Measurements from ENCODE around the gene FBLN5. TPM values are rescaled to one million over a fixed set of nuclear protein-coding genes. Genes with fewer than 3 reads are reported as not detected.

Gene FBLN5
- total and polyA plus RNA-seq, 2 of the 4 experiments (the other 2 are of a cell fraction): 10.6 to 76.4 TPM

- ATAC-seq (ENCODE audit: low read depth): peak; percentile 81
- in situ Hi-C loops (cut with MboI; ENCODE audit: low sequenced_read_pairs): no loop called here
Observed at GRCh38 chr14:91858536-91859275, 88.8 kb downstream of the FBLN5 start.

More at GRCh38 chr14:91858536-91859275, 88.8 kb downstream of the FBLN5 start:
- dilution Hi-C loops (cut with HindIII; ENCODE audit: low sequenced_read_pairs, unreplicated experiment) (no loop called here), intact Hi-C loops (cut with micrococcal nuclease) (no loop called here)
- no peaks in the 10 kb centered on the region for H3K36me3 ChIP-seq (ENCODE audit: control insufficient read depth, insufficient read depth, low read length)
- no peak overlapping the region for H3K56ac ChIP-seq (ENCODE audit: extremely low read depth, insufficient read depth, low read length)
- H2AFZ ChIP-seq (replicated peaks; ENCODE audit: low read length, poor library complexity): no peak overlapping the region
- H3K4me2 ChIP-seq (ENCODE audit: low read depth, low read length): peak overlapping the region; percentile 19
- H2BK15ac ChIP-seq (ENCODE audit: low read depth, low read length): no peak overlapping the region
- DNase-seq: peak; percentile 66
- H3K27me3 ChIP-seq (ENCODE audit: control insufficient read depth, insufficient read depth, low read length): no peaks in the 10 kb centered on the region
- no peak overlapping the region for H3K14ac ChIP-seq (replicated peaks; ENCODE audit: low read depth, low read length)
- no peaks in the 10 kb centered on the region for H3K9me3 ChIP-seq (ENCODE audit: control insufficient read depth, insufficient read depth, low read length)
- H4K5ac ChIP-seq (ENCODE audit: low read depth, low read length): no peak overlapping the region
- H3K9ac ChIP-seq (ENCODE audit: low read depth, low read length): no peak overlapping the region
- H2BK20ac ChIP-seq (ENCODE audit: low read depth, low read length): no peak overlapping the region
- H4K8ac ChIP-seq (ENCODE audit: low read depth in 2 of 2, low read length in 2 of 2): 0 out of 4 replicates have a peak overlapping the region, but pooled peaks of 1 of the 2 experiments have one; percentile 4
- no peak overlapping the region for H2AK5ac ChIP-seq (ENCODE audit: low read depth, low read length)
- BruUV-seq (replicated peaks): no TSS peak
- WGBS, 2 experiments (ENCODE audit: extremely low coverage in 2 of 2, insufficient read length in 1 of 2): 0% methylated on average over 1 of the region's 8 CpGs; no CpG with 5 or more reads in 1 of the 2 experiments
- H2BK5ac ChIP-seq (ENCODE audit: low read depth, low read length, poor library complexity, severe bottlenecking): no peak overlapping the region
- H2BK120ac ChIP-seq (ENCODE audit: low read depth, low read length): no peak overlapping the region
- H3K4ac ChIP-seq (ENCODE audit: low read depth, low read length): no peak overlapping the region
- H3K27ac ChIP-seq (ENCODE audit: insufficient read depth, low read length): no peak overlapping the region
- ChIA-PET CTCF (interaction anchor here (0.9 kb wide), 1 partner anchor 10 kb away, joined by 3 read pairs; no protein-coding TSS in a partner anchor), POLR2A (ENCODE audit: unreplicated experiment) (no interaction called here)
- 0 out of 2 replicates have a peak, but pooled peaks cover 5% of the 10 kb centered on the region for H3K4me1 ChIP-seq (ENCODE audit: control insufficient read depth, insufficient read depth, low read length)
- H3K9me1 ChIP-seq (ENCODE audit: insufficient read depth, low read length): 0 out of 2 replicates have a peak, but pooled peaks cover 2% of the 10 kb centered on the region
- TF ChIP-seq RCOR1 (IDR thresholded peaks at IDR 0.05; ENCODE audit: insufficient replicate concordance, low read length): no peak
- TF ChIP-seq RAD21 (IDR thresholded peaks at IDR 0.05; ENCODE audit: low read length): no peak; the same call in 1 of the 2 replicates
- peak; percentile 59; the same call in 1 of the 2 replicates for TF ChIP-seq CEBPB (IDR thresholded peaks at IDR 0.05; ENCODE audit: low read depth, low read length)
- no peak for TF ChIP-seq USF2 (IDR thresholded peaks at IDR 0.05; ENCODE audit: low read depth, low read length)
- TF ChIP-seq, protein P1, sequence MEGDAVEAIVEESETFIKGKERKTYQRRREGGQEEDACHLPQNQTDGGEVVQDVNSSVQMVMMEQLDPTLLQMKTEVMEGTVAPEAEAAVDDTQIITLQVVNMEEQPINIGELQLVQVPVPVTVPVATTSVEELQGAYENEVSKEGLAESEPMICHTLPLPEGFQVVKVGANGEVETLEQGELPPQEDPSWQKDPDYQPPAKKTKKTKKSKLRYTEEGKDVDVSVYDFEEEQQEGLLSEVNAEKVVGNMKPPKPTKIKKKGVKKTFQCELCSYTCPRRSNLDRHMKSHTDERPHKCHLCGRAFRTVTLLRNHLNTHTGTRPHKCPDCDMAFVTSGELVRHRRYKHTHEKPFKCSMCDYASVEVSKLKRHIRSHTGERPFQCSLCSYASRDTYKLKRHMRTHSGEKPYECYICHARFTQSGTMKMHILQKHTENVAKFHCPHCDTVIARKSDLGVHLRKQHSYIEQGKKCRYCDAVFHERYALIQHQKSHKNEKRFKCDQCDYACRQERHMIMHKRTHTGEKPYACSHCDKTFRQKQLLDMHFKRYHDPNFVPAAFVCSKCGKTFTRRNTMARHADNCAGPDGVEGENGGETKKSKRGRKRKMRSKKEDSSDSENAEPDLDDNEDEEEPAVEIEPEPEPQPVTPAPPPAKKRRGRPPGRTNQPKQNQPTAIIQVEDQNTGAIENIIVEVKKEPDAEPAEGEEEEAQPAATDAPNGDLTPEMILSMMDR (conservative IDR thresholded peaks at IDR 0.05; ENCODE audit: low read depth, low read length): 0 out of 2 replicates have a peak, but pooled peaks have one; percentile 12
- peak; percentile 56; the same call in 1 of the 2 replicates for TF ChIP-seq FOS (IDR thresholded peaks at IDR 0.05; ENCODE audit: low read depth, low read length)
- TF ChIP-seq MAZ (IDR thresholded peaks at IDR 0.05; ENCODE audit: borderline replicate concordance, low read depth, low read length): no peak
- TF ChIP-seq BHLHE40 (IDR thresholded peaks at IDR 0.05; ENCODE audit: low read depth, low read length): peak; percentile 81
- TF ChIP-seq MAFK (IDR thresholded peaks at IDR 0.05; ENCODE audit: low read depth, low read length): no peak
- no peak for TF ChIP-seq ELK1 (IDR thresholded peaks at IDR 0.05; ENCODE audit: borderline replicate concordance, low read depth, low read length)
- TF ChIP-seq NFE2L2 (IDR thresholded peaks at IDR 0.05; ENCODE audit: low read depth, low read length): no peak
- no peak overlapping the region for H3K18ac ChIP-seq (ENCODE audit: low read depth, low read length)
- H3K4me3 ChIP-seq (ENCODE audit: insufficient read depth, low read depth, low read length): no peak overlapping the region
- H2AK9ac ChIP-seq (replicated peaks; ENCODE audit: low read depth, low read length, poor library complexity): no peak overlapping the region
- no peaks in the 10 kb centered on the region for H3K79me1 ChIP-seq (ENCODE audit: low read depth in 1 of 2, low read length in 2 of 2)
- no peaks in the 10 kb centered on the region; the same call in 1 of the 2 replicates for H4K20me1 ChIP-seq (ENCODE audit: insufficient read depth, low read length)
- no peak overlapping the region for H3K23ac ChIP-seq (ENCODE audit: low read depth, low read length)
- no peak overlapping the region for H4K91ac ChIP-seq (ENCODE audit: insufficient read depth, low read depth, low read length)

Measured in IMR-90 (cell line).